ENCODE results near the gene BEND5.

BEND5 gene
- total RNA-seq: 0.26 to 0.97 (median 0.35) reads per million in 3 donors

DNA sequence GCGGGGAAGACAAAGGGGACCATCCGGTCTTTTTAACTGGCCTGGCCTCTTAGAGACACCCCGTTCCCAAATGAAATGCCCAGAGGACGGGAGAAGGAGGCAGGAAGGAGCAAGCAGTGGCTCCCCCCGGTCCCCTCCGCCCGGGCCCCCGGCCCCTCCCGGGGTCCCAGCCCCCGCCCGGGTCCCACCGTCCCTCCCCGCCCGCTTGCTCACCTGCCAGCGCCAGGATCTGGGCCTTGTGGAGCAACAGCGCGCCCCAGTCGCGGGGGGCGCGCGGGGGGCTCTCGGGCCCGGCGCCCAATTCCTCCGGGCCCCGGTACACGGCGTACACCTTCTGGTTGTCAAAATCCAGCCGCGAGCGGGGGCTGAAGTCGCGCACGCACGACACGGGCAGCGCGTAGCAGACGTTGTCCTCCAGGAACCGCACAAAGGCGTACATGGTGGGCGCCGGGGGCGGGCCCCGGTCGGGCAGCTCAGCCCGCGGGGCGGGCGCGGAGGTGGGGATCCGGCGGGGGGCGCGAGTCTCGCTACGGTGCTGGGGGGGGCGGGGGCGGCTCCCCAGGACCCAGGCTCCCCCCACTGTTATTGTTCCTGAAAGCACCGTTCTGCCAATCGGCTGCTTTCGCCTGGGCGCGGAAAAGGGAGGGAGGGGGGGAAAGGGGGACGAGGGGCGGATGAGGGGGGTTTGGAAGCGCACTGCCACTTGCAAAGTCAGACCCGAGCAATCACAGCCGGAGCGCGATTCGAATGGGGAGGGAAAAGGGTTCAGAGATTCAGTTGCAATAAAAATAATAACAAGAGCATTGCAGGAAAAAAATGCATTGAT lies at the start of gene BEND5:
Gene BEND5 (minus strand): TSS at position 499 of the 826 bp plus-strand sequence. CDS start 60 bp downstream, at position 439.
- Histone ChIP-seq H3K4me1 (ENCODE audit: control insufficient read depth, insufficient read depth, low read length, poor library complexity, severe bottlenecking) (no peaks in the 10 kb centered on the region), H3K9me3 (ENCODE audit: control insufficient read depth, low read length) (no peaks in the 10 kb centered on the region), H3K36me3 (ENCODE audit: control insufficient read depth, insufficient read depth, low read length) (no peaks in the 10 kb centered on the region), H3K27me3 (replicated peaks; ENCODE audit: control insufficient read depth, insufficient read depth, low read length, poor library complexity, severe bottlenecking) (peaks cover 4% of the 10 kb centered on the region), H3K27ac (ENCODE audit: insufficient read depth, low read length, poor library complexity, severe bottlenecking) (no peak within 1 kb of the TSS), H3K4me3 (ENCODE audit: insufficient read depth, low read depth, low read length, poor library complexity, severe bottlenecking) (peak within 1 kb of the TSS; percentile 40)
- no peak for DNase-seq

- Histone ChIP-seq H3K36me3 (ENCODE audit: control insufficient read depth, insufficient read depth, low read length) (no peaks in the 10 kb centered on the region), H3K9me3 (ENCODE audit: control insufficient read depth, low read length) (no peaks in the 10 kb centered on the region), H3K27ac (ENCODE audit: insufficient read depth, low read length, poor library complexity, severe bottlenecking) (no peak overlapping the region), H3K4me1 (ENCODE audit: control insufficient read depth, insufficient read depth, low read length, poor library complexity, severe bottlenecking) (no peaks in the 10 kb centered on the region), H3K27me3 (replicated peaks; ENCODE audit: control insufficient read depth, insufficient read depth, low read length, poor library complexity, severe bottlenecking) (no peaks in the 10 kb centered on the region), H3K4me3 (ENCODE audit: insufficient read depth, low read depth, low read length, poor library complexity, severe bottlenecking) (no peak overlapping the region)
- no peak for DNase-seq
These were observed 46.5 kb upstream of the BEND5 start for GRCh38 chr1:48823168-48823567.

- Histone ChIP-seq H3K27me3 (replicated peaks; ENCODE audit: control insufficient read depth, insufficient read depth, low read length, poor library complexity, severe bottlenecking) (no peaks in the 10 kb centered on the region), H3K4me1 (ENCODE audit: control insufficient read depth, insufficient read depth, low read length, poor library complexity, severe bottlenecking) (no peaks in the 10 kb centered on the region), H3K9me3 (ENCODE audit: control insufficient read depth, low read length) (no peaks in the 10 kb centered on the region), H3K36me3 (ENCODE audit: control insufficient read depth, insufficient read depth, low read length) (no peaks in the 10 kb centered on the region), H3K27ac (ENCODE audit: insufficient read depth, low read length, poor library complexity, severe bottlenecking) (no peak overlapping the region), H3K4me3 (ENCODE audit: insufficient read depth, low read depth, low read length, poor library complexity, severe bottlenecking) (no peak overlapping the region)
- no peak for DNase-seq
These were observed 43.8 kb upstream of the BEND5 start for GRCh38 chr1:48820491-48820890.

GRCh38 chr1:48817505-48818114 lies 40.9 kb upstream of the BEND5 start:
- Histone ChIP-seq H3K27ac (ENCODE audit: insufficient read depth, low read length, poor library complexity, severe bottlenecking) (no peak overlapping the region), H3K9me3 (ENCODE audit: control insufficient read depth, low read length) (no peaks in the 10 kb centered on the region), H3K4me1 (ENCODE audit: control insufficient read depth, insufficient read depth, low read length, poor library complexity, severe bottlenecking) (no peaks in the 10 kb centered on the region), H3K4me3 (ENCODE audit: insufficient read depth, low read depth, low read length, poor library complexity, severe bottlenecking) (no peak overlapping the region), H3K27me3 (replicated peaks; ENCODE audit: control insufficient read depth, insufficient read depth, low read length, poor library complexity, severe bottlenecking) (no peaks in the 10 kb centered on the region), H3K36me3 (ENCODE audit: control insufficient read depth, insufficient read depth, low read length) (no peaks in the 10 kb centered on the region)
- DNase-seq: no peak

GRCh38 chr1:48810740-48811139 lies 34.0 kb upstream of the BEND5 start:
- H3K27me3 ChIP-seq (replicated peaks; ENCODE audit: control insufficient read depth, insufficient read depth, low read length, poor library complexity, severe bottlenecking): no peaks in the 10 kb centered on the region
- H3K9me3 ChIP-seq (ENCODE audit: control insufficient read depth, low read length): no peaks in the 10 kb centered on the region
- DNase-seq: no peak
- no peak overlapping the region for H3K4me3 ChIP-seq (ENCODE audit: insufficient read depth, low read depth, low read length, poor library complexity, severe bottlenecking)
- H3K36me3 ChIP-seq (ENCODE audit: control insufficient read depth, insufficient read depth, low read length): no peaks in the 10 kb centered on the region
- H3K27ac ChIP-seq (ENCODE audit: insufficient read depth, low read length, poor library complexity, severe bottlenecking): no peak overlapping the region
- no peaks in the 10 kb centered on the region for H3K4me1 ChIP-seq (ENCODE audit: control insufficient read depth, insufficient read depth, low read length, poor library complexity, severe bottlenecking)

GRCh38 chr1:48808496-48808895 lies 31.8 kb upstream of the BEND5 start:
- Histone ChIP-seq H3K36me3 (ENCODE audit: control insufficient read depth, insufficient read depth, low read length) (no peaks in the 10 kb centered on the region), H3K4me3 (ENCODE audit: insufficient read depth, low read depth, low read length, poor library complexity, severe bottlenecking) (no peak overlapping the region), H3K27ac (ENCODE audit: insufficient read depth, low read length, poor library complexity, severe bottlenecking) (no peak overlapping the region), H3K27me3 (replicated peaks; ENCODE audit: control insufficient read depth, insufficient read depth, low read length, poor library complexity, severe bottlenecking) (no peaks in the 10 kb centered on the region), H3K9me3 (ENCODE audit: control insufficient read depth, low read length) (no peaks in the 10 kb centered on the region), H3K4me1 (ENCODE audit: control insufficient read depth, insufficient read depth, low read length, poor library complexity, severe bottlenecking) (no peaks in the 10 kb centered on the region)
- DNase-seq: no peak

DNA sequence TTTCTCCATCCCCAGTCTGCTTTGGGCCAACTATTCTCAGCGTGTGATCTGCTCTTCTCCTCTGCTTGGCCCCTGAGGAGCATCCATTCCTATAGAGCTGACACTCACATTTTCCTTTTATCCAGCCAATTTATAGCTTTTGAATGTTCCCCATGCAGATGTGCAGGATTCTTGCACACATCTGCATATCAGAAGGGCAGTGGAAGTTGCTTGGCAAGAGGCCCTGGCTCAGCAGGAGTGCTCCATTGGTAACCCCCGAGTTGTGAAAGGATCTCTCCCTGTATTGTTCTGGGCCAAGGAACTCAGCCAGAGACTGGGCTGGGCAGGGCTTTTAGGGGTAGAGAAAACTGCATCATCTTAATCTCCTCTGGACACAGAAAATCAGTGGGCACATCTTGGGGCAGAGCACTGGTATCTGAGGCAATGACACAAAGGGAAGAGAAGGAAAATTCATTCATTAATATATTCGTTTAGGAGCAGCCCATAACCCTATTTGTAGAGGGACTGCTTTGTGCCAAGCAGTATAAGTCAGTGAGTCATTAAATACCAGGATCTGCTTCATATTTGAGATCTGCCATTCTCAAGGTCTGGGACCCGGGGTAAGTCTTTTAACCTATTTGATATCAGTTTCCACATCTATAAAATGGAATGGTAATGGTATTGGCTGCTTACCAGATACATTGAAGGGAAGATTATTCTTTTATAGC lies 31.0 kb upstream of the BEND5 start:
- Histone ChIP-seq H3K4me1 (ENCODE audit: control insufficient read depth, insufficient read depth, low read length, poor library complexity, severe bottlenecking) (no peaks in the 10 kb centered on the region), H3K4me3 (ENCODE audit: insufficient read depth, low read depth, low read length, poor library complexity, severe bottlenecking) (no peak overlapping the region), H3K27me3 (replicated peaks; ENCODE audit: control insufficient read depth, insufficient read depth, low read length, poor library complexity, severe bottlenecking) (no peaks in the 10 kb centered on the region), H3K9me3 (ENCODE audit: control insufficient read depth, low read length) (no peaks in the 10 kb centered on the region), H3K36me3 (ENCODE audit: control insufficient read depth, insufficient read depth, low read length) (no peaks in the 10 kb centered on the region), H3K27ac (ENCODE audit: insufficient read depth, low read length, poor library complexity, severe bottlenecking) (no peak overlapping the region)
- no peak for DNase-seq

GRCh38 chr1:48803474-48803873 lies 26.8 kb upstream of the BEND5 start:
- H3K9me3 ChIP-seq (ENCODE audit: control insufficient read depth, low read length): no peaks in the 10 kb centered on the region
- no peaks in the 10 kb centered on the region for H3K27me3 ChIP-seq (replicated peaks; ENCODE audit: control insufficient read depth, insufficient read depth, low read length, poor library complexity, severe bottlenecking)
- no peak overlapping the region for H3K4me3 ChIP-seq (ENCODE audit: insufficient read depth, low read depth, low read length, poor library complexity, severe bottlenecking)
- no peaks in the 10 kb centered on the region for H3K4me1 ChIP-seq (ENCODE audit: control insufficient read depth, insufficient read depth, low read length, poor library complexity, severe bottlenecking)
- no peaks in the 10 kb centered on the region for H3K36me3 ChIP-seq (ENCODE audit: control insufficient read depth, insufficient read depth, low read length)
- no peak overlapping the region for H3K27ac ChIP-seq (ENCODE audit: insufficient read depth, low read length, poor library complexity, severe bottlenecking)
- DNase-seq: no peak

- no peak overlapping the region for H3K4me3 ChIP-seq (ENCODE audit: insufficient read depth, low read depth, low read length, poor library complexity, severe bottlenecking)
- no peaks in the 10 kb centered on the region for H3K36me3 ChIP-seq (ENCODE audit: control insufficient read depth, insufficient read depth, low read length)
- H3K9me3 ChIP-seq (ENCODE audit: control insufficient read depth, low read length): no peaks in the 10 kb centered on the region
- no peak overlapping the region for H3K27ac ChIP-seq (ENCODE audit: insufficient read depth, low read length, poor library complexity, severe bottlenecking)
- no peaks in the 10 kb centered on the region for H3K27me3 ChIP-seq (replicated peaks; ENCODE audit: control insufficient read depth, insufficient read depth, low read length, poor library complexity, severe bottlenecking)
- no peaks in the 10 kb centered on the region for H3K4me1 ChIP-seq (ENCODE audit: control insufficient read depth, insufficient read depth, low read length, poor library complexity, severe bottlenecking)
- DNase-seq: no peak
These were observed 18.1 kb upstream of the BEND5 start for GRCh38 chr1:48794816-48795215.

DNA sequence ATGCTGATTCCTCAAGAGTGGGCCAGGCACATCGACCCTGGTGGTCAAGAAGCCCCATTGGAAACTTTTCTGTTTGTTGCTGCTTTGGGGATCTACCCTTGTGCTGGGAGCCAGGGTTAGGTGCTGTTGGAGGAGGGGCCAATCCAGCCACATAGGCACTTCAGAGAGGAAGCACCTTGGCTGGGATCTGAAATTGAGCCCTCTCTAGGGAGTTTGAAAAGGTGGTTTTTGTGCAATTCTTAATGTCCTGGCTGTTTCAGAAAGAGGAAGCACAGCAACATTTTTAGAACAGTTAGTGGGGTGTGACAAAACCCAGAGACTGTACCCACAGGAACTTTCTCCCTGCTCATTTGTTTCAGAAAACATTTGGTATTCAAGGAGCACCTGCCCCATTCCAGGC lies 17.2 kb upstream of the BEND5 start:
- Histone ChIP-seq H3K4me3 (ENCODE audit: insufficient read depth, low read depth, low read length, poor library complexity, severe bottlenecking) (no peak overlapping the region), H3K36me3 (ENCODE audit: control insufficient read depth, insufficient read depth, low read length) (no peaks in the 10 kb centered on the region), H3K27me3 (replicated peaks; ENCODE audit: control insufficient read depth, insufficient read depth, low read length, poor library complexity, severe bottlenecking) (no peaks in the 10 kb centered on the region), H3K27ac (ENCODE audit: insufficient read depth, low read length, poor library complexity, severe bottlenecking) (no peak overlapping the region), H3K4me1 (ENCODE audit: control insufficient read depth, insufficient read depth, low read length, poor library complexity, severe bottlenecking) (no peaks in the 10 kb centered on the region), H3K9me3 (ENCODE audit: control insufficient read depth, low read length) (no peaks in the 10 kb centered on the region)
- no peak for DNase-seq
